Nephron progenitor cell (in vitro differentiated cells): ENCODE results near the gene PGLYRP4.

ENCODE experiments used
- DNase-seq: peaks from one replicate; pipeline ENCODE4 v3.0.0; 2021
- H3K27ac Mint-ChIP-seq: 2 replicates; pipeline ENCODE4 v1.8.0; 2021; ENCODE audit warnings: mild to moderate bottlenecking, moderate library complexity, mixed read lengths
- H3K27me3 Mint-ChIP-seq: 2 replicates; pipeline ENCODE4 v1.8.0; 2021; ENCODE audit warnings: mild to moderate bottlenecking, low read depth, mixed read lengths; ENCODE audit not compliant: poor library complexity
- H3K36me3 Mint-ChIP-seq: 2 replicates; pipeline ENCODE4 v1.8.0; 2021; ENCODE audit warnings: low read depth, mixed read lengths
- H3K4me1 Mint-ChIP-seq: 2 replicates; pipeline ENCODE4 v1.8.0; 2021; ENCODE audit warnings: mixed read lengths
- H3K4me3 Mint-ChIP-seq: 2 replicates; pipeline ENCODE4 v1.8.0; 2021; ENCODE audit warnings: mild to moderate bottlenecking, moderate library complexity, mixed read lengths
- H3K9me3 Mint-ChIP-seq: 2 replicates; pipeline ENCODE4 v1.8.0; 2021; ENCODE audit warnings: mild to moderate bottlenecking, moderate library complexity, mixed read lengths
- CTCF ChIP-seq: fragments of 200-600 bp; sonication (generic); IDR thresholded peaks from 2 replicates; pipeline ENCODE4 v1.5.0; 2021; ENCODE audit warnings: antibody characterized with exemption

PGLYRP4 gene

DNA sequence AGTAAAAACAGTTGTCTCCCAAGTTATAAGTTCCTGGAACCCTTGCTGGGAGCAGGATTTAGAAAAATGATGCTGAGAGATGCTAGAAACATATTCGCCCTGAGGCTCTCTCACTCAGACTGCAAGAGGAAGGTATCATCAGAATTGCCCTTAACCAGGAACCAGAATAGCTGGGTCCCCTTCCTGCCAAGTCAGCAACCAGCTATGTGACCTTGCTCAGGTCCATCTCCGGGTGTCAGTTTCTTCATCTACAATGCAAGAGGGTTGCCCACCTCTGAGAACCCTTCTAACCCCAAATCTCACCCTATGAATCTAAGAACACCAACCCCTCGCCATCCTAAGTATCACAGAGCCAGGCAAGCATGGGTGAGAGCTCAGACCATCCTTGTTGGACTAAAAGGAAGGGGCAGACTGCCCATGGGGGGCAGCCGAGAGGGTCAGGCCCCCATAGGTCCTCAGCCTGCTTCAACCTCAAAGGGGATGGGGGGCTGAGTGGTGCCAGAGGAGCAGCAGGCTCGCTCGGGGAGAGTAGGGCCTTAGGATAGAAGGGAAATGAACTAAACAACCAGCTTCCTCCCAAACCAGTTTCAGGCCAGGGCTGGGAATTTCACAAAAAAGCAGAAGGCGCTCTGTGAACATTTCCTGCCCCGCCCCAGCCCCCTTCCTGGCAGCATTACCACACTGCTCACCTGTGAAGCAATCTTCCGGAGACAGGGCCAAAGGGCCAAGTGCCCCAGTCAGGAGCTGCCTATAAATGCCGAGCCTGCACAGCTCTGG is 8.6 kb upstream of the PGLYRP4 start:
- no peak overlapping the region for H3K27ac Mint-ChIP-seq
- H3K36me3 Mint-ChIP-seq, result no peaks in the 10 kb centered on the region
- no peak for TF ChIP-seq CTCF
- H3K4me3 Mint-ChIP-seq, result no peak overlapping the region
- peaks cover 10% of the 10 kb centered on the region for H3K27me3 Mint-ChIP-seq
- DNase-seq, result no peak
- no peaks in the 10 kb centered on the region for H3K4me1 Mint-ChIP-seq
- peaks cover 7% of the 10 kb centered on the region for H3K9me3 Mint-ChIP-seq

DNA sequence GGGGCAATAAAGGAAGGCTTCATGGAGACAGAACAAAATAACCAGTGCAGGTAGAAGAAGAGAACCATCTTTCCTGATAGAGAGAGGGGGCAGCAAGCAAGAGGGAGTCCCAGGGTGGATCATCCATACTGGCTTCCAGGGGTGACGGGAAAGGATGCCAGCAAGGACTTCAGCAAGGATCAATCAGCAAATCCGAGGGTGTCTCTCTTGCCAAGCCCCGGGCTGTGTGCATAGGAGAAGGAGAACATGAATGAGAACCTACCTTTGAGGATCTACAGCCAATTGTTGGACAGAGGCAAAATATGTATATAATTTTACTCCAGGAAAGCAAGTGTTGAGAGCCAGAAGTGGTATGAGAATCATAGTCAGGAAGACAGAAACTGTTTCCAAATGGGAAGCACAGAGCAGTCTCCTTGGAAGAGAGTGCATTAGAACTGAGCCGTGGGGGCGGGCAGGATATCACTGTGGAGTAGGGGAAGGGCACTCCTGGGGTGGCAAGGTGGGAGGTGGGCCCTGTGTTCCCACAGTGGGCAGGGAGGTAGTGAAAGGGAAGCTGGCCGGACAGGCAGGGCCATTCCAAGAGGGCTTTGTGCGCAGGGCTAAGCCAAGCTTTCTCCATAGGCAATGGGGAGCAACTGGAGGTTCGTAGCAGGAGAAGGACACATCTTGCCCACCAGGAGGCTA is 7.9 kb upstream of the PGLYRP4 start:
- DNase-seq, result no peak
- Mint-ChIP-seq H3K4me3 (no peak overlapping the region), H3K36me3 (no peaks in the 10 kb centered on the region), H3K27me3 (peaks cover 13% of the 10 kb centered on the region), H3K27ac (no peak overlapping the region), H3K4me1 (no peaks in the 10 kb centered on the region), H3K9me3 (peaks cover 7% of the 10 kb centered on the region)
- no peak for TF ChIP-seq CTCF

GRCh38 chr1:153355445-153356071 is 6.9 kb upstream of the PGLYRP4 start:
- DNase-seq, result peak; percentile 39

DNA sequence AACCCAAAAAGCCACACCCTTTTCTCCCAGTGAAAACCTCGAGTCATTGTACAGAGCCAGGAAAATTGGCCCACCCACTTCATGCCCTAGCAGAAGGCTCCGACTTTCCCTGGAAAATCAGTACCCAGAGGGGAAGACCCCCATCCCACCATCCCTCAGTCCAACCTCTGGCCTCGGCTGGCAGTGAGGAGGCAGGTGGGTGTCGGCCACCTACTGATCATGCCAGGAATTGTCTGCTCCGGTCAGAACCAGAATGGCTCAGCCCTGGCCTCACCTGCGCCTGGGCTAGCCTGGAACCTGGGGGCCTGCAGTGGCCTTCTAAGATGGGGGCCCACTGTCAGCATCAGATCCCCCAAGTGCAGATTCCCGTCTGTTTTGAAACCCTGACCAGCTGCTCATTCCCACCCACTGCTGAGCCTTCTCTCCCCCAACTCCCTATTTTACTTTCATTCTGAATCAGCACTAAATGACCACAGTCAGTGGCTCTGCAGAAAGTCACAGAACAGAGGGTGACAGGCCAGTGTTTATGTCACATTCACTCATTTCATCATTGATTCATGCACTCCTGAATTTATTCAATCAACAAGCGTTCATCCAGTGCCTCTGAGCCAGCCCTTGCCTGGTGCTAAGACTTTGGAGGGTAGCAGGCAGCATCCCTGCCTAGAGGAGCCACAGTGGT is 6.0 kb upstream of the PGLYRP4 start:
- Mint-ChIP-seq H3K27me3 (peaks cover 25% of the 10 kb centered on the region), H3K4me3 (no peak overlapping the region), H3K4me1 (no peaks in the 10 kb centered on the region), H3K36me3 (no peaks in the 10 kb centered on the region), H3K9me3 (peaks cover 3% of the 10 kb centered on the region), H3K27ac (no peak overlapping the region)
- no peak for TF ChIP-seq CTCF
- DNase-seq, result no peak

More at GRCh38 chr1:153355445-153356071, 6.9 kb upstream of the PGLYRP4 start:
- TF ChIP-seq CTCF, result no peak
- H3K9me3 Mint-ChIP-seq, result peaks cover 3% of the 10 kb centered on the region
- H3K36me3 Mint-ChIP-seq, result no peaks in the 10 kb centered on the region
- H3K4me1 Mint-ChIP-seq, result no peaks in the 10 kb centered on the region
- peaks cover 18% of the 10 kb centered on the region for H3K27me3 Mint-ChIP-seq
- no peak overlapping the region for H3K27ac Mint-ChIP-seq
- no peak overlapping the region for H3K4me3 Mint-ChIP-seq

GRCh38 chr1:153353226-153353947 is 4.7 kb upstream of the PGLYRP4 start:
- DNase-seq, result peak; percentile 40
- Mint-ChIP-seq H3K27ac (no peak overlapping the region), H3K4me1 (no peaks in the 10 kb centered on the region), H3K36me3 (no peaks in the 10 kb centered on the region), H3K27me3 (peaks cover 33% of the 10 kb centered on the region), H3K9me3 (peaks cover 3% of the 10 kb centered on the region), H3K4me3 (no peak overlapping the region)
- peak; percentile 24 for TF ChIP-seq CTCF
